K562 (cell line): ENCODE data around the gene ATP8B4. TPM values are rescaled to one million over a fixed set of nuclear protein-coding genes. Genes with fewer than 3 reads are reported as not detected.

Experiments used
- ATAC-seq: fragments of 200-7000 bp; cut with Tn5 transposase; 3 replicates; pipeline ENCODE4 v1.9.1; 2020; ENCODE audit warnings: moderate library complexity
- BruUV-seq: library from RNA; stranded (reverse); fragments of 400-500 nt; replicated peaks from 2 replicates; lab custom pipeline; 2021; lab: Mats Ljungman, UMichigan
- CTCF ChIA-PET: fragments of 300-600 bp; formaldehyde crosslinking; extraction: SDS; loops from one replicate; lab custom pipeline; 2021; ENCODE audit warnings: low intra/inter-chr PET ratio; lab: Yijun Ruan, JAX
- POLR2A ChIA-PET: fragments of 300-600, 350-650 bp; sonication (Branson Sonifier 250); formaldehyde crosslinking; extraction: SDS; loops from one replicate; lab custom pipeline; 2021; ENCODE audit warnings: antibody characterized with exemption, inconsistent platforms; lab: Yijun Ruan, JAX
- DNase-seq, 4 experiments: peaks; one replicate each; pipeline versions ENCODE4 v3.0.0 to v3.0.0-alpha.2; 2011 to 2018; ENCODE audit warnings: low spot score in 3 of 4, mixed read lengths in 3 of 4; ENCODE audit errors: extremely low read depth in 1 of 4
- FAIRE-seq: peaks from 2 replicates; lab custom pipeline; 2011; peaks lifted over from hg19 to GRCh38; lab: Jason Lieb, UNC
- H2AFZ ChIP-seq: 2 replicates; pipeline ENCODE4 v1.6.0; 2011; ENCODE audit warnings: low read depth, low read length, control low read depth, inconsistent platforms
- H3K27ac ChIP-seq: fragments of 200-600 bp; 3 replicates; pipeline ENCODE4 v1.8.0; 2011; ENCODE audit warnings: low read depth, mild to moderate bottlenecking, control low read depth, inconsistent platforms, low read length, moderate library complexity, mixed read lengths; ENCODE audit errors: extremely low read depth
- H3K27me3 ChIP-seq, 2 experiments: fragments of 300-600 bp in 1 of 2; 2 replicates in 1 of 2; 3 replicates in 1 of 2; pipeline versions ENCODE4 v1.6.0 to v1.8.0; 2011; ENCODE audit warnings: inconsistent platforms in 2 of 2, low read length in 2 of 2, mild to moderate bottlenecking in 1 of 2, mixed read lengths in 1 of 2, moderate library complexity in 1 of 2; ENCODE audit not compliant: control insufficient read depth in 2 of 2, insufficient read depth in 2 of 2
- H3K36me3 ChIP-seq: fragments of 300-600 bp; 3 replicates; pipeline ENCODE4 v1.8.0; 2011; ENCODE audit warnings: mild to moderate bottlenecking, low read length, inconsistent platforms; ENCODE audit not compliant: control insufficient read depth, insufficient read depth
- H3K4me1 ChIP-seq, 2 experiments: fragments of 200-600 bp in 1 of 2; replicated peaks in 1 of 2; 2 replicates in 1 of 2; 3 replicates in 1 of 2; pipeline versions ENCODE4 v1.5.1 to v1.8.0; 2011; ENCODE audit warnings: inconsistent platforms in 2 of 2, low read length in 2 of 2, mild to moderate bottlenecking in 1 of 2, mixed read lengths in 1 of 2, moderate library complexity in 1 of 2; ENCODE audit not compliant: control insufficient read depth in 2 of 2, insufficient read depth in 2 of 2
- H3K4me2 ChIP-seq: 2 replicates; pipeline ENCODE4 v1.6.1; 2011; ENCODE audit warnings: low read length, control low read depth, inconsistent platforms, mixed read lengths; ENCODE audit not compliant: insufficient read depth
- H3K4me3 ChIP-seq: fragments of 200-600 bp; sonication (generic), shearing (Covaris generic); 2 replicates; pipeline ENCODE4 v1.5.1; 2016; ENCODE audit warnings: control low read depth, inconsistent platforms
- H3K79me2 ChIP-seq: fragments of 200-600 bp; 3 replicates; pipeline ENCODE4 v1.8.0; 2011; ENCODE audit warnings: low read length, inconsistent platforms; ENCODE audit not compliant: control insufficient read depth, insufficient read depth
- H3K9ac ChIP-seq, 2 experiments: 2 replicates each; pipeline versions ENCODE4 v1.6.0 to v1.6.1; 2011; ENCODE audit warnings: low read depth in 2 of 2, low read length in 2 of 2, control low read depth in 1 of 2, inconsistent platforms in 1 of 2, mild to moderate bottlenecking in 1 of 2, mixed read lengths in 1 of 2; ENCODE audit not compliant: insufficient read depth in 1 of 2
- H3K9me1 ChIP-seq: one replicate; pipeline ENCODE4 v1.6.0; 2011; ENCODE audit warnings: inconsistent platforms, mild to moderate bottlenecking, low read length, moderate library complexity; ENCODE audit not compliant: control insufficient read depth, insufficient read depth
- H3K9me3 ChIP-seq: replicated peaks from 2 replicates; pipeline ENCODE4 v1.5.1; 2011; ENCODE audit warnings: low read depth, low read length, inconsistent platforms; ENCODE audit not compliant: control insufficient read depth, insufficient read depth
- H4K20me1 ChIP-seq: replicated peaks from 2 replicates; pipeline ENCODE4 v1.6.1; 2011; ENCODE audit warnings: low read length, inconsistent platforms, mixed read lengths; ENCODE audit not compliant: control insufficient read depth, insufficient read depth
- BRCA1 ChIP-seq, 2 experiments: fragments of 450-650 bp in 1 of 2; sonication (generic) in 1 of 2; formaldehyde crosslinking in 1 of 2; IDR thresholded peaks; 2 replicates each; pipeline versions ENCODE4 v1.5.0 to v1.6.1; 2017 to 2020; ENCODE audit warnings: mild to moderate bottlenecking in 1 of 2, missing genetic modification reagents in 1 of 2
- CHCHD3 ChIP-seq: fragments of 250-450 bp; sonication (Bioruptor Pico); IDR thresholded peaks from 2 replicates; pipeline ENCODE4 v2.1.2; 2022; ENCODE audit warnings: mild to moderate bottlenecking
- NFXL1 ChIP-seq: fragments of 450-650 bp; formaldehyde crosslinking; IDR thresholded peaks from 2 replicates; pipeline ENCODE4 v1.4.0; 2021; ENCODE audit warnings: mild to moderate bottlenecking
- RBM17 ChIP-seq: fragments of 200-400 bp; formaldehyde crosslinking; IDR thresholded peaks from 2 replicates; pipeline ENCODE4 v1.6.1; 2017; ENCODE audit warnings: low read depth, mild to moderate bottlenecking, low read length, borderline replicate concordance
- RFX7 ChIP-seq: fragments of 250-450 bp; sonication (Bioruptor Pico); IDR thresholded peaks from 2 replicates; pipeline ENCODE4 v1.5.1; 2021; ENCODE audit warnings: mild to moderate bottlenecking
- RNF2 ChIP-seq: sonication (generic); IDR thresholded peaks from 2 replicates; pipeline ENCODE4 v1.6.1; 2016
- SRSF1 ChIP-seq: fragments of 200-400 bp; formaldehyde crosslinking; IDR thresholded peaks from 2 replicates; pipeline ENCODE4 v1.6.1; 2017; ENCODE audit warnings: mild to moderate bottlenecking, low read depth, low read length, moderate library complexity
- SRSF3 ChIP-seq: fragments of 200-400 bp; formaldehyde crosslinking; IDR thresholded peaks from 2 replicates; pipeline ENCODE4 v1.6.1; 2016; ENCODE audit warnings: mild to moderate bottlenecking, low read length, moderate library complexity; ENCODE audit not compliant: insufficient read depth
- TAF15 ChIP-seq: fragments of 200-400 bp; formaldehyde crosslinking; IDR thresholded peaks from 2 replicates; pipeline ENCODE4 v1.6.1; 2017; ENCODE audit warnings: mild to moderate bottlenecking, low read depth, low read length, moderate library complexity
- ZNF232 ChIP-seq: sonication (generic); formaldehyde crosslinking; IDR thresholded peaks from 2 replicates; pipeline ENCODE4 v1.8.0; 2022; ENCODE audit warnings: mild to moderate bottlenecking, missing genetic modification reagents
- WGBS: fragments of 100-300 bp; shearing (Covaris generic); methylation state at CpG from one replicate; pipeline ENCODE4 v1.1.6; 2016; ENCODE audit warnings: low coverage, mixed read lengths; ENCODE audit not compliant: insufficient coverage; ENCODE audit errors: missing lambda C conversion rate; 5-methylcytosine and 5-hydroxymethylcytosine counted together
- in situ Hi-C: fragments of 300-500 bp; cut with MboI; formaldehyde crosslinking; loops from 4 replicates; pipeline ENCODE4 v1.15.0; 2018; ENCODE audit warnings: inconsistent platforms, mixed read lengths
- intact Hi-C: fragments of 100-400 bp; cut with micrococcal nuclease; formaldehyde crosslinking; loops from 2 replicates; pipeline ENCODE4 v1.14.2; 2022
- polyA plus RNA-seq, 8 experiments: library from polyadenylated mRNA; depleted of rRNA in 4 of 8; stranded (reverse) in 5 of 8; unstranded in 3 of 8; fragments of >200 nt; fragmentation: Nextera tagmentation in 2 of 8; fragmentation: Illumina TruSeq in 1 of 8; extraction: Ambion mirVana in 2 of 8; extraction: Trizol in 1 of 8; gene quantifications; 2 replicates each; pipeline versions ENCODE4 v1.2.1 to v1.2.3, GENCODE V29; 2011 to 2014; ENCODE audit warnings: inconsistent platforms in 1 of 8, missing spikeins in 1 of 8
- total RNA-seq, 7 experiments: library from RNA; depleted of rRNA in 6 of 7; stranded (reverse); fragments of >200 nt in 6 of 7; fragmentation: Illumina TruSeq in 2 of 7; extraction: Trizol in 2 of 7; gene quantifications; 2 replicates each; pipeline versions ENCODE4 v1.2.1 to v1.2.3, GENCODE V29; 2011 to 2021; ENCODE audit warnings: low replicate concordance in 1 of 7
- TF ChIP-seq, protein P1 (sequence below): sonication (generic); formaldehyde crosslinking; IDR thresholded peaks from 2 replicates; pipeline ENCODE4 v1.8.0; 2022; ENCODE audit warnings: mild to moderate bottlenecking, missing genetic modification reagents
- TF ChIP-seq, protein P2 (sequence below): sonication (generic); formaldehyde crosslinking; IDR thresholded peaks from 2 replicates; pipeline ENCODE4 v1.8.0; 2023; ENCODE audit warnings: missing genetic modification reagents, mild to moderate bottlenecking, borderline replicate concordance

The ATP8B4 gene
- total and polyA plus RNA-seq, 9 of the 15 experiments (the other 6 are each of a cell fraction or from before 2014, with no cell fraction given): 0.14 to 2.5 (median 0.44) TPM

DNA sequence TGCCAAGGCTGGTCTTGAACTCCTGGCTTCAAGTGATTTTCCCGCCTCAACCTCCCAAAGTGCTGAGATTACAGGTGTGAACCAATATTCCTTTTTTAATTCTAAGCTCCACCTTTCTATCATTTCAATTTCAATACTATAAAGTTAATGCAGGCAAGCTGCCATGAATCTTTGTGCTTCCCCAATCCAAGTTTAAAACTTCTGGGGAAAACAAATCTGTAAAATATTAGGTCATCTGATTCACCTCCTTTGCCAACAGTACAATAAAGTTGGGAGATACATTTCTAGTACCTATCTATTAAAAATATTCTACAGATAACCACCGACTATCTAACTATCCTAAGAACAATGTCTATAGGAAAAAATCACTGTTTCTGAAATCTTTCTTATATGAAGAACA lies 102.1 kb downstream of the ATP8B4 start:
- H3K9ac ChIP-seq: no peak overlapping the region
- ChIA-PET CTCF (no interaction called here), POLR2A (no interaction called here)
- H3K79me2 ChIP-seq: no peaks in the 10 kb centered on the region
- WGBS: 7% methylated on average over 2 of the region's 2 CpGs
- in situ Hi-C loops: no loop called here
- no TSS peak for BruUV-seq
- TF ChIP-seq NFXL1: no peak
- no peak for TF ChIP-seq BRCA1 (IDR thresholded peaks at IDR 0.05)
- TF ChIP-seq BRCA1 (CRISPR knock-in tag; IDR thresholded peaks at IDR 0.05): no peak
- TF ChIP-seq RFX7 (CRISPR knock-in tag): no peak
- no peak for TF ChIP-seq SRSF1
- TF ChIP-seq CHCHD3 (CRISPR knock-in tag): no peak
- TF ChIP-seq, protein P1, sequence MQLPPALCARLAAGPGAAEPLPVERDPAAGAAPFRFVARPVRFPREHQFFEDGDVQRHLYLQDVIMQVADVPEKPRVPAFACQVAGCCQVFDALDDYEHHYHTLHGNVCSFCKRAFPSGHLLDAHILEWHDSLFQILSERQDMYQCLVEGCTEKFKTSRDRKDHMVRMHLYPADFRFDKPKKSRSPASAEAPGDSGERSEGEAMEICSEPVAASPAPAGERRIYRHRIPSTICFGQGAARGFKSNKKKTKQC (CRISPR knock-in tag): no peak
- TF ChIP-seq RNF2: no peak
- no peak for TF ChIP-seq SRSF3
- no peak for TF ChIP-seq ZNF232 (CRISPR knock-in tag)
- TF ChIP-seq RBM17: no peak
- TF ChIP-seq TAF15: no peak
- TF ChIP-seq, protein P2, sequence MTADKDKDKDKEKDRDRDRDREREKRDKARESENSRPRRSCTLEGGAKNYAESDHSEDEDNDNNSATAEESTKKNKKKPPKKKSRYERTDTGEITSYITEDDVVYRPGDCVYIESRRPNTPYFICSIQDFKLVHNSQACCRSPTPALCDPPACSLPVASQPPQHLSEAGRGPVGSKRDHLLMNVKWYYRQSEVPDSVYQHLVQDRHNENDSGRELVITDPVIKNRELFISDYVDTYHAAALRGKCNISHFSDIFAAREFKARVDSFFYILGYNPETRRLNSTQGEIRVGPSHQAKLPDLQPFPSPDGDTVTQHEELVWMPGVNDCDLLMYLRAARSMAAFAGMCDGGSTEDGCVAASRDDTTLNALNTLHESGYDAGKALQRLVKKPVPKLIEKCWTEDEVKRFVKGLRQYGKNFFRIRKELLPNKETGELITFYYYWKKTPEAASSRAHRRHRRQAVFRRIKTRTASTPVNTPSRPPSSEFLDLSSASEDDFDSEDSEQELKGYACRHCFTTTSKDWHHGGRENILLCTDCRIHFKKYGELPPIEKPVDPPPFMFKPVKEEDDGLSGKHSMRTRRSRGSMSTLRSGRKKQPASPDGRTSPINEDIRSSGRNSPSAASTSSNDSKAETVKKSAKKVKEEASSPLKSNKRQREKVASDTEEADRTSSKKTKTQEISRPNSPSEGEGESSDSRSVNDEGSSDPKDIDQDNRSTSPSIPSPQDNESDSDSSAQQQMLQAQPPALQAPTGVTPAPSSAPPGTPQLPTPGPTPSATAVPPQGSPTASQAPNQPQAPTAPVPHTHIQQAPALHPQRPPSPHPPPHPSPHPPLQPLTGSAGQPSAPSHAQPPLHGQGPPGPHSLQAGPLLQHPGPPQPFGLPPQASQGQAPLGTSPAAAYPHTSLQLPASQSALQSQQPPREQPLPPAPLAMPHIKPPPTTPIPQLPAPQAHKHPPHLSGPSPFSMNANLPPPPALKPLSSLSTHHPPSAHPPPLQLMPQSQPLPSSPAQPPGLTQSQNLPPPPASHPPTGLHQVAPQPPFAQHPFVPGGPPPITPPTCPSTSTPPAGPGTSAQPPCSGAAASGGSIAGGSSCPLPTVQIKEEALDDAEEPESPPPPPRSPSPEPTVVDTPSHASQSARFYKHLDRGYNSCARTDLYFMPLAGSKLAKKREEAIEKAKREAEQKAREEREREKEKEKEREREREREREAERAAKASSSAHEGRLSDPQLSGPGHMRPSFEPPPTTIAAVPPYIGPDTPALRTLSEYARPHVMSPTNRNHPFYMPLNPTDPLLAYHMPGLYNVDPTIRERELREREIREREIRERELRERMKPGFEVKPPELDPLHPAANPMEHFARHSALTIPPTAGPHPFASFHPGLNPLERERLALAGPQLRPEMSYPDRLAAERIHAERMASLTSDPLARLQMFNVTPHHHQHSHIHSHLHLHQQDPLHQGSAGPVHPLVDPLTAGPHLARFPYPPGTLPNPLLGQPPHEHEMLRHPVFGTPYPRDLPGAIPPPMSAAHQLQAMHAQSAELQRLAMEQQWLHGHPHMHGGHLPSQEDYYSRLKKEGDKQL (CRISPR knock-in tag): no peak
- no peak overlapping the region for H3K27ac ChIP-seq
- no peaks in the 10 kb centered on the region for H3K4me1 ChIP-seq
- H4K20me1 ChIP-seq: no peaks in the 10 kb centered on the region
- no peaks in the 10 kb centered on the region for H3K36me3 ChIP-seq
- no peak overlapping the region for H3K4me2 ChIP-seq
- H3K9me3 ChIP-seq: no peaks in the 10 kb centered on the region
- no peak for FAIRE-seq
- no peak for ATAC-seq
- H2AFZ ChIP-seq: no peak overlapping the region
- H3K4me3 ChIP-seq: no peak overlapping the region
- H3K9me1 ChIP-seq: no peaks in the 10 kb centered on the region
- H3K27me3 ChIP-seq: no peaks in the 10 kb centered on the region
- DNase-seq: no peak
- intact Hi-C loops: no loop called here
